ENCODE measurements around the gene ZNF680. TPM values are rescaled to one million over a fixed set of nuclear protein-coding genes. Genes with fewer than 3 reads are reported as not detected.

ZNF680 gene
- total and polyA plus RNA-seq, 2 donors from 2014 or later, result 7.3 to 20.7 TPM

GRCh38 chr7:64528770-64529169 is 34.1 kb downstream of the ZNF680 start:
- H3K27ac ChIP-seq (ENCODE audit: low read depth in 2 of 2, low read length in 2 of 2), result no peak overlapping the region
- no peak overlapping the region for H3K9ac ChIP-seq (ENCODE audit: low read length in 3 of 3)
- H3K9me3 ChIP-seq (ENCODE audit: control insufficient read depth in 2 of 3, insufficient read depth in 1 of 3, low read length in 3 of 3), result peaks cover 2 to 19% (median 2%) of the 10 kb centered on the region in 3 donors
- FAIRE-seq, result no peak
- no peaks in the 10 kb centered on the region for H3K4me1 ChIP-seq (ENCODE audit: control insufficient read depth in 2 of 3, insufficient read depth in 2 of 3, low read depth in 1 of 3, low read length in 3 of 3)
- no peak for DNase-seq
- no peak for TF ChIP-seq CTCF (IDR thresholded peaks at IDR 0.05; ENCODE audit: borderline replicate concordance, extremely low read depth, insufficient read depth)
- H3K4me3 ChIP-seq (ENCODE audit: low read length in 3 of 3), result no peak overlapping the region
- H3K36me3 ChIP-seq (ENCODE audit: control insufficient read depth in 2 of 3, insufficient read depth in 3 of 3, low read length in 3 of 3), result peaks cover 0 to 19% (median 5%) of the 10 kb centered on the region in 3 donors
- intact Hi-C loops (cut with DNase I), result no loop called here
- no peaks in the 10 kb centered on the region for H3K27me3 ChIP-seq (ENCODE audit: control insufficient read depth, insufficient read depth, low read length)

- Histone ChIP-seq H3K27ac (ENCODE audit: low read depth in 2 of 2, low read length in 2 of 2) (no peak overlapping the region), H3K27me3 (ENCODE audit: control insufficient read depth, insufficient read depth, low read length) (no peaks in the 10 kb centered on the region), H3K9me3 (ENCODE audit: control insufficient read depth in 2 of 3, insufficient read depth in 1 of 3, low read length in 3 of 3) (peaks cover 3 to 40% (median 19%) of the 10 kb centered on the region in 3 donors), H3K4me1 (ENCODE audit: control insufficient read depth in 2 of 3, insufficient read depth in 2 of 3, low read depth in 1 of 3, low read length in 3 of 3) (no peaks in the 10 kb centered on the region), H3K9ac (ENCODE audit: low read length in 3 of 3) (no peak overlapping the region), H3K4me3 (ENCODE audit: low read length in 3 of 3) (no peak overlapping the region), H3K36me3 (ENCODE audit: control insufficient read depth in 2 of 3, insufficient read depth in 3 of 3, low read length in 3 of 3) (peaks cover 6 to 25% (median 7%) of the 10 kb centered on the region in 3 donors)
- DNase-seq, result no peak
- intact Hi-C loops (cut with DNase I), result no loop called here
- FAIRE-seq, result no peak
- TF ChIP-seq CTCF (IDR thresholded peaks at IDR 0.05; ENCODE audit: borderline replicate concordance, extremely low read depth, insufficient read depth), result no peak
Observed at GRCh38 chr7:64521409-64521984, 41.4 kb downstream of the ZNF680 start.

DNA sequence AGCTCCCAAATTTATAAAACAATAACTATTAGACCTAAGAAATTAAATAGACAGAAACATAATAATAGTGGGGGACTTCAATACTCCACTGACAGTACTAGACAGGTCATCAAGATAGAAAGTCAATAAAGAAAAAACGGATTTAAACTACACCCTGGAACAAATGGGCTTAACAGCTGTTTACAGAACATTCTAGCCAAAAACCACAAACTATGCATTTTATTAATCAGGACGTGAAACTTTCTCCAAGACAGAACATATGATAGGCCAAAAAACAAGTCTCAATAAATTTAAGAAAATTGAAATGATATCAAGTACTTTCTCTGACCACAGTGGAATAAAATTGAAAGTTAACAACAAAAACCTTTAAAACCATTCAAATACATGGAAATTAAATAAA is 46.4 kb downstream of the ZNF680 start:
- intact Hi-C loops (cut with DNase I), result no loop called here
- no peak for TF ChIP-seq CTCF (IDR thresholded peaks at IDR 0.05; ENCODE audit: borderline replicate concordance, extremely low read depth, insufficient read depth)
- H3K9ac ChIP-seq (ENCODE audit: low read length in 3 of 3), result no peak overlapping the region
- peaks cover 1 to 27% (median 14%) of the 10 kb centered on the region in 3 donors for H3K9me3 ChIP-seq (ENCODE audit: control insufficient read depth in 2 of 3, insufficient read depth in 1 of 3, low read length in 3 of 3)
- no peak overlapping the region for H3K27ac ChIP-seq (ENCODE audit: low read depth in 2 of 2, low read length in 2 of 2)
- DNase-seq, result no peak
- no peaks in the 10 kb centered on the region for H3K27me3 ChIP-seq (ENCODE audit: control insufficient read depth, insufficient read depth, low read length)
- no peak for FAIRE-seq
- no peak overlapping the region for H3K4me3 ChIP-seq (ENCODE audit: low read length in 3 of 3)
- peaks cover 0 to 6% (median 5%) of the 10 kb centered on the region in 3 donors for H3K36me3 ChIP-seq (ENCODE audit: control insufficient read depth in 2 of 3, insufficient read depth in 3 of 3, low read length in 3 of 3)
- no peaks in the 10 kb centered on the region for H3K4me1 ChIP-seq (ENCODE audit: control insufficient read depth in 2 of 3, insufficient read depth in 2 of 3, low read depth in 1 of 3, low read length in 3 of 3)

DNA sequence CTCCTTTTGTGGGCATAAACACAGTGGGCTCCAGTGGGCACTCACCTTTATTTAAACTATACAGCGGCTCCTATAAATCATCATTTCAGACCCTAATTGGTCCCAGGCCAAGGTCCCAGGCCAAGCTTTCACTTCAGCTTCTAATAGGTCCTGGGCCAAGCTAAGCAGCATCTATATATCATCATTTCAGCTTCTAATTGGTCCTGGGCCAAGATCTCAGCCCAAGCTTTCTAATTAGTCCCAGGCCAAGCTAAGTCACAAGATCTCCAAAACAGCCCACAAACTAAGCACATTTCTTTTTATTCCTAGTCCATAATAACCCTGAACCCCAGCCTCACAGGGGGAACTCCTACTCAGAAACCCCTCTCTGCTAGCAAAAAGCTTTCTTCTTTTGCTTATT is 47.1 kb downstream of the ZNF680 start:
- Histone ChIP-seq H3K9me3 (ENCODE audit: control insufficient read depth in 2 of 3, insufficient read depth in 1 of 3, low read length in 3 of 3) (peaks cover 1 to 20% (median 7%) of the 10 kb centered on the region in 3 donors), H3K4me1 (ENCODE audit: control insufficient read depth in 2 of 3, insufficient read depth in 2 of 3, low read depth in 1 of 3, low read length in 3 of 3) (no peaks in the 10 kb centered on the region), H3K27me3 (ENCODE audit: control insufficient read depth, insufficient read depth, low read length) (no peaks in the 10 kb centered on the region), H3K27ac (ENCODE audit: low read depth in 2 of 2, low read length in 2 of 2) (peak overlapping the region in 1 of 2 donors; percentile 3), H3K36me3 (ENCODE audit: control insufficient read depth in 2 of 3, insufficient read depth in 3 of 3, low read length in 3 of 3) (no peaks in the 10 kb centered on the region), H3K9ac (ENCODE audit: low read length in 3 of 3) (no peak overlapping the region), H3K4me3 (ENCODE audit: low read length in 3 of 3) (no peak overlapping the region)
- intact Hi-C loops (cut with DNase I), result no loop called here
- no peak for DNase-seq
- TF ChIP-seq CTCF (IDR thresholded peaks at IDR 0.05; ENCODE audit: borderline replicate concordance, extremely low read depth, insufficient read depth), result no peak
- no peak for FAIRE-seq
